HG02870 (cell line): ENCODE measurements around the gene LDLRAD4.
"Not testable (repeated sequence)": the region's sequence is repeated elsewhere in the genome, so short reads cannot be mapped to it uniquely, and the experiment has no call there.

Experiments
- ATAC-seq: cut with Tn5 transposase; IDR thresholded peaks from one replicate; pipeline ENCODE4 v1.9.1; 2021; ENCODE audit warnings: mild to moderate bottlenecking, moderate library complexity; ENCODE audit not compliant: unreplicated experiment

LDLRAD4 gene

GRCh38 chr18:13328213-13328612, 109.7 kb downstream of the LDLRAD4 start:
- ATAC-seq = no peak

- no peak for ATAC-seq
These were observed 112.4 kb downstream of the LDLRAD4 start for GRCh38 chr18:13330996-13331395.

DNA sequence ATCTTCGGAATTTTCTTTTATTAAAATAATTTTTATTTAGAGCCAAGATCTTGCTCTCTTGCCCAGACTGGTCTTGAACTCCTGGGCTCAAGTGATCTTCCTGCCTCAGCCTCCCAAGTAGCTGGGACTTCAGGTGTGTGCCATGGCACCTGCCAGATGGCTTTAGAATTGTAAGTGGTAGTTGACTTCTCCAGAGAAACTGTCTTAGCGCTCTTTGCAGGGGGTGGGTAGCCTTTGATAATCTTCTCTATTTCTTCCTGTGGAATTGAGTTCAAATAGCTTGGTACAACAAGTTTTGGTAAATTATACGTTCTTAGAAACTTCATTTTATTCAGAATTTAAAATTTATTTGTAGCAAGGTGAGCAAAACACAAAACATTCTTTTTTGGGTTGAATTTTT, 113.3 kb downstream of the LDLRAD4 start:
- ATAC-seq = no peak

GRCh38 chr18:13332874-13333273, 114.3 kb downstream of the LDLRAD4 start:
- no peak for ATAC-seq

- ATAC-seq = no peak
These were observed 117.3 kb downstream of the LDLRAD4 start for GRCh38 chr18:13335903-13336302.

DNA sequence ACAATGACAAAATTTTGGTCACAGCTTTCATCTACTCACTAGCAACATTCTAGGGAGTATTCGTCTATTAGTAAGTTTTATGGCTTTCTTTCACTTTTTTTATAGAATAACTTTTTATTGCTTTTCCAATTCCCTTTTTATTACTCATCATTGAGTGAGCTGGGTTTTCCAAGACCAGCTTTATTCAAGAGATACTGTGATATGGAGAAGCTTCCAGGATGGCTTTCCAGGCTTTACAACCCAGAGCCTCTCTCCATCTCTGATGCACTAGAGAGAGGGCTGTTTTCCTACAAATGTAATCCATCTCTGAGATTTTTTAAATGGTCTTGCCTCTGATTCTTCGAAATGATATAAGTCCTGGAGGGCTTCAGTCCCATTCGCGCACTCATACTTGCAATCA, 118.3 kb downstream of the LDLRAD4 start:
- no peak for ATAC-seq

DNA sequence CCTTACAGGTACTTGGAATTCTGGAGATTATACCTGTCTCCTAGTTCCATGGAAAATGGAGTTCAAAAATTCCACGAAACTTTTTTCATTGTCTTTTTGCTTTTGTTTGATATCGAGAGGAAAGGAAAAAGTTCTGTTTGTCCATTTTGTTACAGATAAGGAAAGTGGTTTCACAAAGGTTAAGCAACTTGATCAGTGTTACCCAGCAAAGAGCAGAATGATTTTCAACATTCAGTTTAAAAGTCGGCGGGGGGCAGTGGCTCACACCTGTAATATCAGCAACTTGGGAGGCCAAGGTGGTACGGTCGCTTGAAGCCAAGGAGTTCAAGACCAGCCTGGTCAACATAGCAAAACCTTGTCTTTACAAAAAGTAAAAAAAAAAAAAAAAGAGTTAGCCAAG, 118.8 kb downstream of the LDLRAD4 start:
- ATAC-seq = no peak

- ATAC-seq = no peak
These were observed 119.8 kb downstream of the LDLRAD4 start for GRCh38 chr18:13338318-13338717.

GRCh38 chr18:13339653-13340052, 121.1 kb downstream of the LDLRAD4 start:
- ATAC-seq = no peak

GRCh38 chr18:13346449-13346848, 127.9 kb downstream of the LDLRAD4 start:
- ATAC-seq = not testable (repeated sequence)

- no peak for ATAC-seq
These were observed 134.7 kb downstream of the LDLRAD4 start for GRCh38 chr18:13353084-13353823.

DNA sequence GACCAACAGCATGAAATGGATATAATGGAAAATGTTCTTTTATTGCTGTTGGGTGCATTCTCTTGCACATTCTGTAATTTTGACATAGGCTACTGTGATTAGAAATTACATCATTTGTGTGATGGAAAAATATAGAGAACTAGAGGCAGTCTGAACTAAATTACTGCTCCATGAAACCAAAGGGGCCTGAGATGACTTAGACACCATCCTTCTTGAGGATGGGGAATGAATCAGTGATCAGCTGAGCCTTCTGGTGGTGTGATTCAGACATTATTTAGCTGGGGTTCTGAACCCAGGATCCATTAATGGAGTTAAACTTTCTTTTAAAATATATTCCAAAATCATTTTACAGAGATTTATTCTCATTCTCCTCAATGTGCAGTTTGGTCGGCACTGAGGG, 135.8 kb downstream of the LDLRAD4 start:
- no peak for ATAC-seq

GRCh38 chr18:13356032-13356431, 137.5 kb downstream of the LDLRAD4 start:
- no peak for ATAC-seq

GRCh38 chr18:13357289-13357688, 138.7 kb downstream of the LDLRAD4 start:
- no peak for ATAC-seq

GRCh38 chr18:13359210-13359609, 140.7 kb downstream of the LDLRAD4 start:
- peak; percentile 48 for ATAC-seq

DNA sequence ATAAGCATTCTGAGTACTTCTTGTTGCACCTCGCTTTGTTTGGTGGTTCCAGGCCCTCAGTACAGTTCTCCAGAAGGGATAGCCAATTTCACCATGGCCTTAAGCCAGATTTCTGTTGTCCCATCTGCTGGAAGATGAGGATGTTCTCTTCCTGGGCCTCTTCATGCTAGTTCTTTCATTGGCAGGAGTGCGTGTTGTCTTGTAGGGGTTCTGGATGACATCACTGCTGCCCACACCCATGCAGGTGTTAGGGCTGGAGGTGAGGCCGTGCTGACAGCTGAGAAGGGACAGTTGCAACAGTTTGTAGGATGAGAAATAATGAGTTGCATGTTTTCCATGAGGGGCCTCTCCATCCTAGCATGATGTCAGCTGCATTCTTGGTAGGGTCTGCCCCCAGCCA, 142.9 kb downstream of the LDLRAD4 start:
- ATAC-seq = no peak

DNA sequence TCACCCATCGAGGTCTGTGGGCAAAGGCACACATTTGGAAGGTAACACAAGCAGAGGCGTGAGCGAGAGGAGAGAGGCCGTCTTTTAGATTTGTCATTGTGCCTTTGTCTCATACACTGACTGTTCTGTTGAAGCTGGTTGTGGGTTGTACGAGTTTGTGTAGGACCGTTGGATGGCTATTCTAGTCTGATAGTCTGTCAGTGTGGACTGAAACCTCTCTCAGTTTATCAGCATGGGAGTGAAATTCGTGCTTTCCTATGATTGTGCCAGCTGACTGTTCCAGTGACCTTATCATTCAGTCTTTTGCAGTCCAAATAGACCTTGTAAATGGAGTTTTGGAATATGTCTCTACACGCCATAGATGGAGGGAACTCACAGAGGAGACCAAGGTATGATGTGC, 143.5 kb downstream of the LDLRAD4 start:
- no peak for ATAC-seq

DNA sequence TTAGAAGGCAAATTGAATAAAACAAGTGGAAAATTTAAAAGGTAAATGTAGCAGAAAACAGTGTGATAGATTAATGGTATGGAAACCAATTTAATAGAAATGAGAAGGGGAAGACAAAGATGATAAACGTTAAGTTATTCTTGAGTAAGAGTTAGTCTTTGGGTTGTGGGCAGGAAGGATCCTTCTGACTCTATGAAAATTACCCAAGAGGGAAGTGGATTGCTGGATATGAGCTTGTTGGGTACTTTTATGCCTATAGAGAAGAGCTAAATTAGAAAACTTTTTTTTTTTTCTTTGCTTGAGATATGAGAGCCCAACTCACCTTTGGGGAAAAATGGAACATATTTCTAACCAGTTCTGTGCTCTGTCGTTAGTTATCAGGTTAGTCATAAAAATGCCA, 144.0 kb downstream of the LDLRAD4 start:
- no peak for ATAC-seq

DNA sequence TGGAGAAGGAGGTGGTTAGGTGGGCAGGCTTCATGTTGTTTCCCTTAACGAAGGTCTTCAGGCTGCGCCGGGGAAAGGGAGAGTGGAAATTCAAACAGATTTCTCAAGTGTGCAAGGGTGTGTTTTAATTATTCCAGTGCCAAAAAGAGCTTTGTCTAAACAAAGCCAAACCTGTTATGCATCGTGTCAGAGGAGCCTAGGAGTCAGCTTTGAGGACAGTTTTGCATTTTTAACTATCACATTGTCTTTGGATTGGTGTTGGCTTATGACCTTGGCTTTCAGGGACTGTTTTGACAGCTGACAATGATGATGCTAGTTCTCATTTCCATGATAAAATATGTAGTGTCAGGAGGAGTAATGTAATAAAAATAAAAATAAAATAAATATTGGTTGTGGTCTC, 144.8 kb downstream of the LDLRAD4 start:
- no peak for ATAC-seq

GRCh38 chr18:13364721-13365205, 146.2 kb downstream of the LDLRAD4 start:
- no peak for ATAC-seq

DNA sequence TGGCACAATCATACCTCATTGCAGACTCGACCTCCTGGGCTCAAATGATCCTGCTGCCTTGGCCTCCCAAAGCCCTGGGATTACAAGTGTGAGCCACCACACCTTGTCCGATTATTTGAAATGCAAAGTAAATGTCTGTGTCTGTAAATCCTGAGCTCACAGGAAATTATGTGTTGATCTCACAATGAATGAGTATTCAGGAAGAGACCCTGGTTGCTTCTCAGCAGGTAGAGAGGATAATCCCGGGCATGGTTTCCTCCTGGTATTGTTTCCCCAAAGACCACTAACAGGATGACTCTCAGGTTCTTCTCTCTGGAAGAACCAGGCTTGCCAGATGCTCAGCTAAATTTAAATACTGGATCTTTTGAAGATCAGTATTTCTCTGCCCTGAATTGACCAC, 147.6 kb downstream of the LDLRAD4 start:
- no peak for ATAC-seq

GRCh38 chr18:13366541-13366940, 148.0 kb downstream of the LDLRAD4 start:
- ATAC-seq = no peak
